Fibroblast of mammary gland (primary cell): ENCODE results near the gene PIP5KL1.

ENCODE experiments used
- DNase-seq: peaks from one replicate; pipeline ENCODE4 v3.0.0-alpha.2; 2010; ENCODE audit warnings: low read depth
- H3K4me3 ChIP-seq: 2 replicates; pipeline ENCODE4 v1.5.1; 2011; ENCODE audit warnings: low read depth, mild to moderate bottlenecking, low read length, moderate library complexity; ENCODE audit not compliant: control insufficient read depth
- CTCF ChIP-seq: conservative IDR thresholded peaks from 2 replicates; pipeline ENCODE4 v1.5.1; 2011; ENCODE audit warnings: low read depth, low read length, inconsistent platforms; ENCODE audit not compliant: control insufficient read depth, insufficient read depth

Gene PIP5KL1

GRCh38 chr9:127913682-127914081, 16.9 kb downstream of the PIP5KL1 start:
- no peak for DNase-seq
- H3K4me3 ChIP-seq = no peak overlapping the region
- no peak for TF ChIP-seq CTCF

GRCh38 chr9:127912882-127913281, 17.7 kb downstream of the PIP5KL1 start:
- TF ChIP-seq CTCF = no peak
- DNase-seq = no peak
- H3K4me3 ChIP-seq = no peak overlapping the region

- H3K4me3 ChIP-seq = no peak overlapping the region
- DNase-seq = no peak
- no peak for TF ChIP-seq CTCF
Observed at GRCh38 chr9:127912296-127912695, 18.3 kb downstream of the PIP5KL1 start.

- H3K4me3 ChIP-seq = no peak overlapping the region
- peak; percentile 10 for TF ChIP-seq CTCF
- DNase-seq = peak; percentile 43
Observed at GRCh38 chr9:127910613-127911205, 19.9 kb downstream of the PIP5KL1 start.

GRCh38 chr9:127909839-127910273, 20.7 kb downstream of the PIP5KL1 start:
- no peak overlapping the region for H3K4me3 ChIP-seq
- no peak for TF ChIP-seq CTCF
- DNase-seq = no peak

GRCh38 chr9:127908660-127908926, 22.0 kb downstream of the PIP5KL1 start:
- H3K4me3 ChIP-seq = no peak overlapping the region
- DNase-seq = no peak
- TF ChIP-seq CTCF = no peak

- no peak overlapping the region for H3K4me3 ChIP-seq
- TF ChIP-seq CTCF = no peak
- no peak for DNase-seq
Observed at GRCh38 chr9:127907867-127908659, 22.5 kb downstream of the PIP5KL1 start.
